SK-N-SH treated with all-trans-retinoic acid at 6 μM for 48 hours (cell line): ENCODE data around the gene NOTO.
A peak's percentile ranks its signal among the peaks of the same experiment; 100 is the strongest.

Experiments
- ATAC-seq: fragments of 200-7000 bp; cut with Tn5 transposase; 3 replicates; pipeline ENCODE4 v1.9.1; 2020; ENCODE audit warnings: mild to moderate bottlenecking, moderate library complexity
- CSDC2 ChIP-seq: fragments of 250-450 bp; sonication (Bioruptor Pico); IDR thresholded peaks from 2 replicates; pipeline ENCODE4 v1.5.0; 2020; ENCODE audit warnings: mild to moderate bottlenecking, moderate library complexity
- CSRNP3 ChIP-seq: fragments of 250-450 bp; sonication (Bioruptor Pico); IDR thresholded peaks from 2 replicates; pipeline ENCODE4 v1.5.1; 2021; ENCODE audit warnings: mild to moderate bottlenecking, moderate library complexity
- GLIS3 ChIP-seq: fragments of 250-450 bp; sonication (Bioruptor Pico); IDR thresholded peaks from 2 replicates; pipeline ENCODE4 v1.5.0; 2020; ENCODE audit warnings: mild to moderate bottlenecking, moderate library complexity
- ISL1 ChIP-seq: fragments of 250-450 bp; sonication (Bioruptor Pico); IDR thresholded peaks from 2 replicates; pipeline ENCODE4 v2.1.2; 2022; ENCODE audit warnings: mild to moderate bottlenecking, moderate library complexity
- PATZ1 ChIP-seq: fragments of 250-450 bp; sonication (Bioruptor Pico); IDR thresholded peaks from 2 replicates; pipeline ENCODE4 v1.8.0; 2020; ENCODE audit warnings: mild to moderate bottlenecking, moderate library complexity, borderline replicate concordance
- POU6F1 ChIP-seq: fragments of 250-450 bp; sonication (Bioruptor Pico); IDR thresholded peaks from 2 replicates; pipeline ENCODE4 v1.8.0; 2021; ENCODE audit warnings: low read depth, mild to moderate bottlenecking, moderate library complexity, borderline replicate concordance
- SNAI2 ChIP-seq: fragments of 250-450 bp; sonication (Bioruptor Pico); IDR thresholded peaks from 2 replicates; pipeline ENCODE4 v1.5.0; 2020; ENCODE audit warnings: mild to moderate bottlenecking, moderate library complexity
- TCF4 ChIP-seq: fragments of 250-450 bp; sonication (Bioruptor Pico); IDR thresholded peaks from 2 replicates; pipeline ENCODE4 v1.8.0; 2021; ENCODE audit warnings: mild to moderate bottlenecking, moderate library complexity, borderline replicate concordance
- TOX ChIP-seq: fragments of 250-450 bp; sonication (Bioruptor Pico); IDR thresholded peaks from 2 replicates; pipeline ENCODE4 v1.8.0; 2021; ENCODE audit warnings: mild to moderate bottlenecking, moderate library complexity, borderline replicate concordance
- TSHZ2 ChIP-seq: fragments of 250-450 bp; sonication (Bioruptor Pico); IDR thresholded peaks from 2 replicates; pipeline ENCODE4 v1.5.0; 2020; ENCODE audit warnings: mild to moderate bottlenecking, moderate library complexity
- ZC3H10 ChIP-seq: fragments of 250-450 bp; sonication (Bioruptor Pico); IDR thresholded peaks from 2 replicates; pipeline ENCODE4 v1.5.1; 2021; ENCODE audit warnings: mild to moderate bottlenecking, moderate library complexity
- ZFP3 ChIP-seq: fragments of 250-450 bp; sonication (Bioruptor Pico); IDR thresholded peaks from 2 replicates; pipeline ENCODE4 v1.5.0; 2020; ENCODE audit warnings: mild to moderate bottlenecking, moderate library complexity
- ZFP30 ChIP-seq: fragments of 450-650 bp; formaldehyde crosslinking; IDR thresholded peaks from 2 replicates; pipeline ENCODE4 v1.5.0; 2022; ENCODE audit warnings: mild to moderate bottlenecking, moderate library complexity
- ZNF565 ChIP-seq: fragments of 450-650 bp; formaldehyde crosslinking; conservative IDR thresholded peaks from 2 replicates; pipeline ENCODE4 v1.5.0; 2020; ENCODE audit warnings: low read depth, mild to moderate bottlenecking, moderate library complexity
- ZNF70 ChIP-seq: fragments of 450-650 bp; formaldehyde crosslinking; IDR thresholded peaks from 2 replicates; pipeline ENCODE4 v1.5.0; 2020; ENCODE audit warnings: mild to moderate bottlenecking, moderate library complexity
- ZNF8 ChIP-seq: fragments of 450-650 bp; formaldehyde crosslinking; IDR thresholded peaks from 2 replicates; pipeline ENCODE4 v1.5.0; 2020; ENCODE audit warnings: mild to moderate bottlenecking, moderate library complexity

The NOTO gene

GRCh38 chr2:73210019-73210418, 7.6 kb downstream of the NOTO start:
- ATAC-seq = no peak
- TF ChIP-seq ZNF565 (CRISPR knock-in tag) (no peak), TSHZ2 (CRISPR knock-in tag) (no peak), GLIS3 (CRISPR knock-in tag) (no peak), PATZ1 (CRISPR knock-in tag) (no peak), SNAI2 (CRISPR knock-in tag) (no peak), TCF4 (CRISPR knock-in tag) (no peak)

GRCh38 chr2:73210696-73211095, 8.3 kb downstream of the NOTO start:
- ATAC-seq = no peak
- TF ChIP-seq ISL1 (CRISPR knock-in tag) = no peak
- TF ChIP-seq ZC3H10 (CRISPR knock-in tag) = no peak
- no peak for TF ChIP-seq ZFP30 (CRISPR knock-in tag)
- no peak for TF ChIP-seq ZNF8 (CRISPR knock-in tag)
- TF ChIP-seq CSDC2 (CRISPR knock-in tag) = no peak
- no peak for TF ChIP-seq TSHZ2 (CRISPR knock-in tag)
- TF ChIP-seq, all 23 proteins: peak for 0

GRCh38 chr2:73212098-73212447, 9.7 kb downstream of the NOTO start:
- no peak for ATAC-seq
- TF ChIP-seq POU6F1 (CRISPR knock-in tag) = no peak
- no peak for TF ChIP-seq CSRNP3
- no peak for TF ChIP-seq TCF4 (CRISPR knock-in tag)

GRCh38 chr2:73212448-73213176, 10.2 kb downstream of the NOTO start:
- TF ChIP-seq CSDC2 (CRISPR knock-in tag) = no peak
- no peak for TF ChIP-seq ZFP30 (CRISPR knock-in tag)
- TF ChIP-seq ZNF70 (CRISPR knock-in tag) = no peak
- no peak for TF ChIP-seq GLIS3 (CRISPR knock-in tag)
- TF ChIP-seq ISL1 (CRISPR knock-in tag) = no peak
- TF ChIP-seq TOX (CRISPR knock-in tag) = no peak
- TF ChIP-seq ZFP3 = no peak
- no peak for TF ChIP-seq ZC3H10 (CRISPR knock-in tag)
- TF ChIP-seq PATZ1 (CRISPR knock-in tag) = no peak
- TF ChIP-seq CSRNP3 = no peak
- no peak for TF ChIP-seq TSHZ2 (CRISPR knock-in tag)
- TF ChIP-seq, all 23 proteins: peak for 0
- peak; percentile 90 for ATAC-seq
